H9 (cell line): ENCODE data around the gene ZC3H7B. TPM values are rescaled to one million over a fixed set of nuclear protein-coding genes. Genes with fewer than 3 reads are reported as not detected.
A peak's percentile ranks its signal among the peaks of the same experiment; 100 is the strongest.

Source experiments
- DNase-seq: peaks from one replicate; pipeline ENCODE4 v3.0.0-alpha.2; 2017
- H2AFZ ChIP-seq: one replicate; pipeline ENCODE4 v1.6.1; 2013; ENCODE audit warnings: mild to moderate bottlenecking, low read length, control low read depth, moderate library complexity
- H2AK5ac ChIP-seq: 2 replicates; pipeline ENCODE4 v1.6.1; 2013; ENCODE audit warnings: low read length, control low read depth, mixed read lengths; ENCODE audit not compliant: insufficient read length
- H2BK120ac ChIP-seq: one replicate; pipeline ENCODE4 v1.6.1; 2013; ENCODE audit warnings: low read depth, mild to moderate bottlenecking, low read length, control low read depth, inconsistent platforms; ENCODE audit not compliant: poor library complexity, severe bottlenecking
- H2BK12ac ChIP-seq: 2 replicates; pipeline ENCODE4 v1.6.1; 2013; ENCODE audit warnings: low read length, control low read depth, mixed read lengths, low read depth; ENCODE audit not compliant: insufficient read length
- H2BK15ac ChIP-seq: 2 replicates; pipeline ENCODE4 v1.6.1; 2013; ENCODE audit warnings: low read depth, low read length, control low read depth
- H2BK20ac ChIP-seq: one replicate; pipeline ENCODE4 v1.6.1; 2013; ENCODE audit warnings: low read depth, mild to moderate bottlenecking, low read length, control low read depth, inconsistent platforms; ENCODE audit not compliant: poor library complexity, severe bottlenecking
- H2BK5ac ChIP-seq: 2 replicates; pipeline ENCODE4 v1.6.1; 2013; ENCODE audit warnings: low read length, control low read depth, mixed read lengths; ENCODE audit not compliant: insufficient read length
- H3K14ac ChIP-seq: 2 replicates; pipeline ENCODE4 v1.6.1; 2013; ENCODE audit warnings: low read length, control low read depth; ENCODE audit not compliant: insufficient read depth
- H3K18ac ChIP-seq: 2 replicates; pipeline ENCODE4 v1.6.1; 2013; ENCODE audit warnings: low read depth, mild to moderate bottlenecking, mixed read lengths, low read length, control low read depth; ENCODE audit not compliant: insufficient read length
- H3K23ac ChIP-seq: 2 replicates; pipeline ENCODE4 v1.6.1; 2013; ENCODE audit warnings: low read length, control low read depth, mixed read lengths, low read depth; ENCODE audit not compliant: insufficient read length
- H3K23me2 ChIP-seq: 2 replicates; pipeline ENCODE4 v1.6.1; 2013; ENCODE audit warnings: low read depth, mild to moderate bottlenecking, mixed read lengths, low read length, control low read depth; ENCODE audit not compliant: insufficient read length, poor library complexity, severe bottlenecking
- H3K27ac ChIP-seq: 2 replicates; pipeline ENCODE4 v1.5.1; 2013; ENCODE audit warnings: low read length, control low read depth, mixed read lengths, low read depth; ENCODE audit not compliant: insufficient read length
- H3K27me3 ChIP-seq: 2 replicates; pipeline ENCODE4 v1.6.1; 2013; ENCODE audit warnings: low read length, control low read depth, inconsistent platforms; ENCODE audit not compliant: insufficient read depth
- H3K4ac ChIP-seq: 2 replicates; pipeline ENCODE4 v1.6.1; 2013; ENCODE audit warnings: low read depth, mild to moderate bottlenecking, control low read depth, inconsistent platforms, low read length, moderate library complexity
- H3K4me1 ChIP-seq: 2 replicates; pipeline ENCODE4 v1.6.1; 2013; ENCODE audit warnings: low read length, control low read depth, inconsistent platforms; ENCODE audit not compliant: insufficient read depth
- H3K4me2 ChIP-seq: 2 replicates; pipeline ENCODE4 v1.6.1; 2013; ENCODE audit warnings: low read length, control low read depth, mixed read lengths; ENCODE audit not compliant: insufficient read length, insufficient read depth
- H3K56ac ChIP-seq: 2 replicates; pipeline ENCODE4 v1.6.1; 2013; ENCODE audit warnings: low read depth, mild to moderate bottlenecking, mixed read lengths, low read length, control low read depth; ENCODE audit not compliant: insufficient read length
- H3K79me1 ChIP-seq: 2 replicates; pipeline ENCODE4 v1.6.1; 2013; ENCODE audit warnings: low read depth, mild to moderate bottlenecking, moderate library complexity, low read length, control low read depth, inconsistent platforms; ENCODE audit not compliant: insufficient read depth, poor library complexity, severe bottlenecking
- H3K79me2 ChIP-seq: 2 replicates; pipeline ENCODE4 v1.6.1; 2013; ENCODE audit warnings: low read length, control low read depth, inconsistent platforms; ENCODE audit not compliant: insufficient read depth
- H3K9ac ChIP-seq: 2 replicates; pipeline ENCODE4 v1.6.1; 2013; ENCODE audit warnings: low read length, control low read depth, mixed read lengths; ENCODE audit not compliant: insufficient read length; ENCODE audit errors: extremely low read depth
- H3K9me3 ChIP-seq: one replicate; pipeline ENCODE4 v1.6.1; 2013; ENCODE audit warnings: low read depth, low read length, inconsistent platforms; ENCODE audit not compliant: control insufficient read depth
- H3T11ph ChIP-seq: one replicate; pipeline ENCODE4 v1.6.1; 2013; ENCODE audit warnings: mild to moderate bottlenecking, low read length, control low read depth, inconsistent platforms
- H4K20me1 ChIP-seq: one replicate; pipeline ENCODE4 v1.6.1; 2013; ENCODE audit not compliant: control insufficient read depth, insufficient read length, insufficient read depth
- H4K5ac ChIP-seq: 2 replicates; pipeline ENCODE4 v1.6.1; 2013; ENCODE audit warnings: low read depth, mild to moderate bottlenecking, mixed read lengths, low read length, control low read depth; ENCODE audit not compliant: insufficient read length
- H4K8ac ChIP-seq: replicated peaks from 2 replicates; pipeline ENCODE4 v1.6.1; 2013; ENCODE audit warnings: low read length, control low read depth, mixed read lengths, low read depth; ENCODE audit not compliant: insufficient read length
- H4K91ac ChIP-seq: 2 replicates; pipeline ENCODE4 v1.6.1; 2013; ENCODE audit warnings: low read depth, mild to moderate bottlenecking, moderate library complexity, mixed read lengths, low read length, control low read depth; ENCODE audit not compliant: insufficient read length
- H3K27ac Mint-ChIP-seq, 3 experiments: 2 replicates in 2 of 3; 3 replicates in 1 of 3; pipeline ENCODE4 v1.8.0; 2020 to 2021; ENCODE audit warnings: mixed read lengths in 3 of 3, mild to moderate bottlenecking in 1 of 3, moderate library complexity in 1 of 3
- H3K27me3 Mint-ChIP-seq: 2 replicates; pipeline ENCODE4 v1.8.0; 2021; ENCODE audit warnings: low read depth, mild to moderate bottlenecking, moderate library complexity, mixed read lengths
- H3K36me3 Mint-ChIP-seq, 3 experiments: 2 replicates in 2 of 3; 3 replicates in 1 of 3; pipeline ENCODE4 v1.8.0; 2020 to 2021; ENCODE audit warnings: low read depth in 3 of 3, mixed read lengths in 3 of 3; ENCODE audit not compliant: insufficient read depth in 1 of 3
- H3K4me1 Mint-ChIP-seq, 2 experiments: 2 replicates each; pipeline ENCODE4 v1.8.0; 2020; ENCODE audit warnings: mixed read lengths in 2 of 2
- H3K4me3 Mint-ChIP-seq, 2 experiments: 2 replicates in 1 of 2; 3 replicates in 1 of 2; pipeline ENCODE4 v1.8.0; 2020 to 2021; ENCODE audit warnings: mild to moderate bottlenecking in 2 of 2, mixed read lengths in 2 of 2, moderate library complexity in 1 of 2
- H3K9me3 Mint-ChIP-seq, 2 experiments: 2 replicates in 1 of 2; 3 replicates in 1 of 2; pipeline ENCODE4 v1.8.0; 2020; ENCODE audit warnings: mild to moderate bottlenecking in 2 of 2, mixed read lengths in 2 of 2, moderate library complexity in 1 of 2
- WGBS: extraction: QIAGEN DNeasy Blood & Tissue Kit; methylation state at CpG from one replicate; pipeline ENCODE4 v1.1.7; 2013; ENCODE audit warnings: missing lambda C conversion rate, low lambda C conversion rate, mixed read lengths; ENCODE audit not compliant: insufficient read length; ENCODE audit errors: extremely low coverage; 5-methylcytosine and 5-hydroxymethylcytosine counted together
- total RNA-seq: library from RNA; stranded (reverse); gene quantifications from 2 replicates; pipeline ENCODE4 v1.2.1, GENCODE V29; 2021
- TF ChIP-seq, protein P1 (sequence below): fragments of 200-600 bp; sonication (generic); conservative IDR thresholded peaks from 3 replicates; pipeline ENCODE4 v1.8.0; 2021; ENCODE audit warnings: antibody characterized with exemption, mild to moderate bottlenecking

Gene ZC3H7B
- total RNA-seq, 1 experiment from 2014 or later: 69.3 TPM

DNA sequence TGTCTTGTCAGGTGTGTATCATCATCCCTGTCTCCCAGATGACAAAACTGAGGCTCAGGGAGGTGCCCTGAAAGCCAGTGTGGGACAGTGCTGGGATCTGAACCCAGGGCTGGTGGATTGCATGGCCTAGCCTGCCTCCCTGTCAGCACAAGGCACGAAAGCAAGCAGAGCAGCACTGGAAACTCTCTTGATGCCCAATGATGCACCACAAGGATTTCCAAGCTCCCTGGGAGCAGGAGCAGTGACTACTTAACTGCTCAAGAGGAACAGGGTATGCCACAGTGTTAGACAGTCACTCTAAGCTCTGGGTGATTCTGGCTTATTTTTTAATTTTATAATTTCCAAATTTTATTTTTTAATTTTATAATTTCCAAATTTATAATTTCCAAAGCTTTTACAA lies 9.0 kb downstream of the ZC3H7B start:
- H4K20me1 ChIP-seq: no peaks in the 10 kb centered on the region

More for the DNA sequence above, 9.0 kb downstream of the ZC3H7B start:
- Histone ChIP-seq H3K18ac (no peak overlapping the region), H3K9me3 (no peaks in the 10 kb centered on the region), H3K9ac (no peak overlapping the region), H2BK120ac (no peak overlapping the region), H4K8ac (no peak overlapping the region), H2BK5ac (no peak overlapping the region), H3K27ac (no peak overlapping the region), H3K23ac (no peak overlapping the region), H2BK20ac (no peak overlapping the region), H3K14ac (no peak overlapping the region), H2AFZ (no peak overlapping the region), H3K79me1 (peaks cover 4% of the 10 kb centered on the region), H3K4me1 (peaks cover 4% of the 10 kb centered on the region; the same call in 1 of the 2 replicates), H2AK5ac (no peak overlapping the region), H2BK15ac (no peak overlapping the region), H3K4ac (no peak overlapping the region), H4K5ac (no peak overlapping the region), H2BK12ac (no peak overlapping the region), H3T11ph (no peak overlapping the region), H3K4me2 (no peak overlapping the region), H3K79me2 (peaks cover 16% of the 10 kb centered on the region; the same call in 1 of the 2 replicates), H3K27me3 (no peaks in the 10 kb centered on the region), H4K91ac (no peak overlapping the region), H3K23me2 (no peaks in the 10 kb centered on the region), H3K56ac (no peak overlapping the region)
- peaks cover 4 to 38% (median 27%) of the 10 kb centered on the region in 3 experiments; a peak in 6 of 7 replicates for H3K36me3 Mint-ChIP-seq
- no peak for DNase-seq
- peak overlapping the region in 1 of 3 experiments; percentile 59; a peak in 1 of 7 replicates for H3K27ac Mint-ChIP-seq
- TF ChIP-seq, protein P1, sequence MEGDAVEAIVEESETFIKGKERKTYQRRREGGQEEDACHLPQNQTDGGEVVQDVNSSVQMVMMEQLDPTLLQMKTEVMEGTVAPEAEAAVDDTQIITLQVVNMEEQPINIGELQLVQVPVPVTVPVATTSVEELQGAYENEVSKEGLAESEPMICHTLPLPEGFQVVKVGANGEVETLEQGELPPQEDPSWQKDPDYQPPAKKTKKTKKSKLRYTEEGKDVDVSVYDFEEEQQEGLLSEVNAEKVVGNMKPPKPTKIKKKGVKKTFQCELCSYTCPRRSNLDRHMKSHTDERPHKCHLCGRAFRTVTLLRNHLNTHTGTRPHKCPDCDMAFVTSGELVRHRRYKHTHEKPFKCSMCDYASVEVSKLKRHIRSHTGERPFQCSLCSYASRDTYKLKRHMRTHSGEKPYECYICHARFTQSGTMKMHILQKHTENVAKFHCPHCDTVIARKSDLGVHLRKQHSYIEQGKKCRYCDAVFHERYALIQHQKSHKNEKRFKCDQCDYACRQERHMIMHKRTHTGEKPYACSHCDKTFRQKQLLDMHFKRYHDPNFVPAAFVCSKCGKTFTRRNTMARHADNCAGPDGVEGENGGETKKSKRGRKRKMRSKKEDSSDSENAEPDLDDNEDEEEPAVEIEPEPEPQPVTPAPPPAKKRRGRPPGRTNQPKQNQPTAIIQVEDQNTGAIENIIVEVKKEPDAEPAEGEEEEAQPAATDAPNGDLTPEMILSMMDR: no peak
- no peak overlapping the region for H3K4me3 Mint-ChIP-seq
- peaks cover 18 to 28% of the 10 kb centered on the region in 2 experiments for H3K4me1 Mint-ChIP-seq
- H3K9me3 Mint-ChIP-seq: no peaks in the 10 kb centered on the region; a peak in 1 of 5 replicates
- no CpG with 5 or more reads among the region's 1 CpG for WGBS
- H3K27me3 Mint-ChIP-seq: no peaks in the 10 kb centered on the region
